SK-N-SH (cell line): ENCODE measurements around the gene AKR1C2. TPM values are rescaled to one million over a fixed set of nuclear protein-coding genes. Genes with fewer than 3 reads are reported as not detected.
"Not testable (repeated sequence)": the region's sequence is repeated elsewhere in the genome, so short reads cannot be mapped to it uniquely, and the experiment has no call there.

Experiments
- CTCF ChIA-PET: fragments of 300-600, 350-600 bp; formaldehyde crosslinking; extraction: SDS; loops from one replicate; lab custom pipeline; 2021; lab: Yijun Ruan, JAX
- POLR2A ChIA-PET: fragments of 350-600 bp; sonication (Branson Sonifier 250); formaldehyde crosslinking; extraction: SDS; loops from one replicate; lab custom pipeline; 2020; ENCODE audit warnings: antibody characterized with exemption, inconsistent platforms; lab: Yijun Ruan, JAX
- DNase-seq: peaks from one replicate; pipeline ENCODE4 v3.0.0; 2012
- H2AFZ ChIP-seq: fragments of 200-600 bp; sonication (generic); 2 replicates; pipeline ENCODE4 v1.8.1; 2016; ENCODE audit warnings: antibody characterized with exemption, mild to moderate bottlenecking, low read depth
- H3F3A ChIP-seq: fragments of 200-600 bp; sonication (generic); replicated peaks from 2 replicates; pipeline ENCODE3; 2016; ENCODE audit warnings: antibody characterized with exemption, mild to moderate bottlenecking; ENCODE audit not compliant: insufficient read depth
- H3K27ac ChIP-seq, 2 experiments: fragments of 200-500 bp in 1 of 2; fragments of 200-600 bp in 1 of 2; sonication (Bioruptor generic) in 1 of 2; sonication (generic), shearing (Covaris generic) in 1 of 2; 2 replicates each; pipeline versions ENCODE4 v1.5.1 to v1.6.1; 2014 to 2016; ENCODE audit warnings: low read depth in 2 of 2, inconsistent platforms in 1 of 2, low read length in 1 of 2, mild to moderate bottlenecking in 1 of 2, mixed read lengths in 1 of 2
- H3K27me3 ChIP-seq: fragments of 200-600 bp; sonication (generic), shearing (Covaris generic); 2 replicates; pipeline ENCODE4 v1.6.1; 2016; ENCODE audit warnings: mixed run types; ENCODE audit not compliant: insufficient read depth
- H3K36me3 ChIP-seq, 2 experiments: fragments of 200-500 bp in 1 of 2; fragments of 200-600 bp in 1 of 2; sonication (Bioruptor generic) in 1 of 2; sonication (generic) in 1 of 2; replicated peaks in 1 of 2; 2 replicates each; pipeline versions ENCODE3 to v1.5.1; 2014 to 2016; ENCODE audit warnings: low read length in 1 of 2, mild to moderate bottlenecking in 1 of 2; ENCODE audit not compliant: insufficient read depth in 2 of 2, control insufficient read depth in 1 of 2
- H3K4me1 ChIP-seq, 2 experiments: fragments of 200-500 bp in 1 of 2; fragments of 200-600 bp in 1 of 2; sonication (Bioruptor generic) in 1 of 2; sonication (generic), shearing (Covaris generic) in 1 of 2; 2 replicates each; pipeline versions ENCODE4 v1.5.1 to v1.6.1; 2014 to 2016; ENCODE audit warnings: low read depth in 1 of 2, low read length in 1 of 2, mixed run types in 1 of 2; ENCODE audit not compliant: insufficient read depth in 2 of 2, control insufficient read depth in 1 of 2
- H3K4me2 ChIP-seq: fragments of 200-600 bp; sonication (generic), shearing (Covaris generic); 2 replicates; pipeline ENCODE4 v1.6.1; 2017; ENCODE audit warnings: mixed run types
- H3K4me3 ChIP-seq, 2 experiments: fragments of 200-500 bp in 1 of 2; fragments of 200-600 bp in 1 of 2; sonication (Bioruptor generic) in 1 of 2; sonication (generic), shearing (Covaris generic) in 1 of 2; 2 replicates each; pipeline versions ENCODE4 v1.5.1 to v1.8.1; 2014 to 2016; ENCODE audit warnings: low read depth in 2 of 2, inconsistent platforms in 1 of 2, low read length in 1 of 2, mild to moderate bottlenecking in 1 of 2, mixed read lengths in 1 of 2, moderate library complexity in 1 of 2
- H3K79me2 ChIP-seq: fragments of 200-600 bp; sonication (generic); 2 replicates; pipeline ENCODE4 v1.8.1; 2017; ENCODE audit warnings: mild to moderate bottlenecking; ENCODE audit not compliant: insufficient read depth
- H3K9ac ChIP-seq: fragments of 200-600 bp; sonication (generic); 2 replicates; pipeline ENCODE4 v1.6.1; 2017; ENCODE audit warnings: mixed run types
- H3K9me2 ChIP-seq: fragments of 200-600 bp; sonication (generic); 2 replicates; pipeline ENCODE4 v1.6.1; 2017; ENCODE audit warnings: mixed run types
- H3K9me3 ChIP-seq: fragments of 200-600 bp; sonication (generic); 2 replicates; pipeline ENCODE4 v1.6.1; 2017; ENCODE audit warnings: mixed run types, mild to moderate bottlenecking, moderate library complexity
- H4K20me1 ChIP-seq: fragments of 200-600 bp; sonication (generic); 2 replicates; pipeline ENCODE4 v1.6.1; 2017; ENCODE audit warnings: mild to moderate bottlenecking, mixed run types; ENCODE audit not compliant: insufficient read depth
- WGBS: methylation state at CpG from one replicate; pipeline ENCODE4 v1.1.6; 2017; ENCODE audit warnings: low lambda C conversion rate; 5-methylcytosine and 5-hydroxymethylcytosine counted together
- polyA plus RNA-seq, 3 experiments: library from polyadenylated mRNA; depleted of rRNA; stranded (reverse); fragments of >200 nt; gene quantifications; 2 replicates each; pipeline ENCODE4 v1.2.3, GENCODE V29; 2012
- TF ChIP-seq, protein P1 (sequence below): fragments of 200-600 bp; sonication (generic); IDR thresholded peaks from 2 replicates; pipeline ENCODE4 v1.6.1; 2017; ENCODE audit warnings: antibody characterized with exemption, mild to moderate bottlenecking, moderate library complexity

Gene AKR1C2
- polyA plus RNA-seq, 1 of the 3 experiments (the other 2 are of a cell fraction), result not detected

DNA sequence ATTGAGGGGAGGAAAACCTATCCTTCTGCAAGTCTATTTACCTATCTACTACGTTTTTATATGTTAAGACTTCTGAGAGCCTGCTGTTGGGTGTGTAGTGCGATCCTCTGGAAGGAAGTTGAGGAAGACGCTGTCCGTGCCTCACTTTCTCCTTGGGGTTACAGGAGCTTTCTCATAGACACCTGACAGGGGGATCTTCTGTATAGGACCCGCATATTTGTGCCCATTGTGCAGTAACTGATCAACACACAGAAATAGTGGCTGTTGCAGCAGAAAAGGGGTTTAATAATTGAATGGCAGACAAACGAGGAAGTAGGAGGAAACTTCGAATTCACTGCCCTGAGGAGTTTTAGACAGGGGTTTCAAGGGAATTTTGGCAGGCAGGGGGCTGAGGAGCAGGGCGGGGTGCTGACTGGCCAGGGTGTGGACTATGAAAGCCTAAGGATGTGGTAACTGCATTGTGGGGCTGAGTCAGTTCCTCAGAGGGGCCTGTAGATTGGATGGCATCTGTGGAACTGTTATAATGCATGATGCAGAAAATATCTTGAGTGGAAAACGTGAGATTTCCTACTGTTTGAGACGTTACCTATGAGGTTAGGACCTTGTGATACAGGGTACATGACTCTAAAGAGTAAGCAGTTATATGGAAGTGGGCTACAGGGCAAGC, 18.1 kb upstream of the AKR1C2 start:
- H2AFZ ChIP-seq, DNase-seq, H3K27me3 ChIP-seq, H3F3A ChIP-seq, H3K4me3 ChIP-seq, H3K36me3 ChIP-seq, H3K4me1 ChIP-seq, H3K4me2 ChIP-seq, H3K9me2 ChIP-seq, POLR2A ChIA-PET, H3K27ac ChIP-seq, H4K20me1 ChIP-seq, H3K79me2 ChIP-seq, CTCF ChIA-PET, H3K9ac ChIP-seq, H3K9me3 ChIP-seq: not testable (repeated sequence)
- WGBS, result 28% methylated on average over 10 of the region's 10 CpGs

DNA sequence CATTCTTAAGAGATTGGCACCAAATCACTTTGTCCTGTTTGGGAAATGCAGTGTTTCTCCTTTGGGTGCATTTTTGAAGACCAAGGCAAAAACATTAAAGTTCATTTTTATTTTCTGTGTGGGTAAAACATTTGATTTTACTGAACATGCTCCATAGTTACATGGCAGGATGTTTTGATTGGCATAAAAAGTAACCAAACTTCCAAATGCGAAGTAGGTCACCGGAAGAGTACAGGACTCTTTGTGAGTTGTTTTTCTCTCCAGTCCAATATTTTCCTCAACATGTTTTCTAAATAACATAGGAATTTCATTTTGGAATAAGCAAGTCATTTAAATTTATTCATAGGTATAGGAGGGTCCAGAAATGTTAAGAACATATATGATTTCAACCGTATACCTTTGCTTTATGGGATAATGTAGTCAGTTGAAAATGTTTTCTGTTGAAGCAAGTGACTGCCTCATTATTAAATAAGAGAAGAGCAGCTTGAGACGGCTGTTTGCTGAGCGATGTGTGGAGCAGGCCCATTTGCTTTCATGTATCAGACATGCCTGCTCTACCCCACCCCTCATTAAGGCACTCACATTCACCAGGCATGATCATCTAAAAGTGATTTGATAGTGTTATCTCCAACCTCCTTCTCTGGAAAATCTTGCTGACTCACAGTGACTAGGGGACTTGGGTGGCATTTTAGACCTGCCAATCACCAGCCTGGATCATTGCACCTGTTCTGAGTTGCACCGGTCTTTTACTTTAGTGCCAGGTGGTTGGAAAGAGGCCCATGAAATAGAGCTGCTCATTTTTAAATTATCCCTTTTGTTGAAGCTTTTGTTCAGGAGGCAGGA, 16.3 kb upstream of the AKR1C2 start:
- H3K9me3 ChIP-seq, H3K9me2 ChIP-seq, H3F3A ChIP-seq, POLR2A ChIA-PET, H3K79me2 ChIP-seq, H3K4me1 ChIP-seq, H3K27me3 ChIP-seq, H4K20me1 ChIP-seq, H3K36me3 ChIP-seq, DNase-seq, CTCF ChIA-PET, H3K27ac ChIP-seq, H3K4me2 ChIP-seq, H3K4me3 ChIP-seq, H2AFZ ChIP-seq, H3K9ac ChIP-seq: not testable (repeated sequence)
- 47% methylated on average over 6 of the region's 6 CpGs for WGBS

DNA sequence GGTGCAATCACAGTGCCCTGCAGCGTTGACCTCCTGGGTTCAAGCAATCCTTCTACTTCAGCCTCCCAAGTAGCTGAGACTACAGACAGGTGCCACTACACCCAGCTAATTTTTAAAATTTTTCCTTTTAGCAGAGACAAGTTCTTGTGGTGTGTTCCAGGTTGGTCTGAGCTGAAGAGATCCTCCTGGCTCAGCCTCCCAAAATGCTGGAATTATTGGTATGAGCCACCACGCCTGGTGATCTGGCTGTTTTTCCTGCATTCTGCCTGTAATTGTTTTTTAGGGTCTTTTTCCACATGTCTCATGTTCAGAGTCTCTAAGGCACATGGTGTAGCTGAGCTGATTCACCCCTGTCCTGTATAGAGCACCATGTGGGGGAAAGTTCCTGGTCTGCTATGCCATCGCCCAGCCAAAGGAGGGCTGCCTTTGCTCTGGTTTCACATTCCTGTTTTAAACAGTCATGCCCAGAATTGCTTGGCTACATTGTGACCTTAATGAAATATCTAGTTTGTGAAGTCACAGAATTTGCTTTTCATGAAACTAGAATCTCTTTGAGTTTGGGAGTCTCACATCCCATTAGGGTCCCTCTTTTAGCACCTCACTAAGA, 15.1 kb upstream of the AKR1C2 start:
- H3K27me3 ChIP-seq, CTCF ChIA-PET, H3K36me3 ChIP-seq, POLR2A ChIA-PET, H3K4me1 ChIP-seq, H3K79me2 ChIP-seq, H3K4me2 ChIP-seq, H3F3A ChIP-seq, H3K9ac ChIP-seq, H3K9me3 ChIP-seq, H2AFZ ChIP-seq, H4K20me1 ChIP-seq, DNase-seq, H3K9me2 ChIP-seq, H3K4me3 ChIP-seq, H3K27ac ChIP-seq: not testable (repeated sequence)
- WGBS, result 22% methylated on average over 3 of the region's 3 CpGs
- TF ChIP-seq, protein P1, sequence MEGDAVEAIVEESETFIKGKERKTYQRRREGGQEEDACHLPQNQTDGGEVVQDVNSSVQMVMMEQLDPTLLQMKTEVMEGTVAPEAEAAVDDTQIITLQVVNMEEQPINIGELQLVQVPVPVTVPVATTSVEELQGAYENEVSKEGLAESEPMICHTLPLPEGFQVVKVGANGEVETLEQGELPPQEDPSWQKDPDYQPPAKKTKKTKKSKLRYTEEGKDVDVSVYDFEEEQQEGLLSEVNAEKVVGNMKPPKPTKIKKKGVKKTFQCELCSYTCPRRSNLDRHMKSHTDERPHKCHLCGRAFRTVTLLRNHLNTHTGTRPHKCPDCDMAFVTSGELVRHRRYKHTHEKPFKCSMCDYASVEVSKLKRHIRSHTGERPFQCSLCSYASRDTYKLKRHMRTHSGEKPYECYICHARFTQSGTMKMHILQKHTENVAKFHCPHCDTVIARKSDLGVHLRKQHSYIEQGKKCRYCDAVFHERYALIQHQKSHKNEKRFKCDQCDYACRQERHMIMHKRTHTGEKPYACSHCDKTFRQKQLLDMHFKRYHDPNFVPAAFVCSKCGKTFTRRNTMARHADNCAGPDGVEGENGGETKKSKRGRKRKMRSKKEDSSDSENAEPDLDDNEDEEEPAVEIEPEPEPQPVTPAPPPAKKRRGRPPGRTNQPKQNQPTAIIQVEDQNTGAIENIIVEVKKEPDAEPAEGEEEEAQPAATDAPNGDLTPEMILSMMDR, result peak; percentile 27
